ENCODE results near the gene GLUD2. TPM values are rescaled to one million over a fixed set of nuclear protein-coding genes. Genes with fewer than 3 reads are reported as not detected.

Gene GLUD2
- total and polyA plus RNA-seq, 12 donors: 0.56 to 6.9 (median 3.8) TPM

DNA sequence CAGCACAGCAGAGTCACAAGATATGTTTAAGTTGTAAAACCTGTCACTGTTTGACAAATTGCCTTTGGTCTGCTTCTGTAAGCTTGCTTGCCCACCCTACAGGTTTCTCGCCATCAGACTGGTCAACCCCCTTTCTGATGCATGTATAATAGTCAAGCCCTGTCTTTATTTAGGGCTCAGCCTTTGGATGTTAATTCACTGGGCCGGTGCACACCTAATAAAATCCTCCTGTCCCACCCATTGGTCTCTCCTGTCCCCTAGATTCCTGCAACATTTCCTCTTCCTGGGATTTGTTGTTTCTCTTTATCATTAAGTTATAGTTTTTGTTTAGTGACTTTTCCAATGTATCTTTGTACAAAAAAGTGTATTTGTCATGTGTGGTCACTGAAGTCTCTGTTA lies 38.2 kb downstream of the GLUD2 start:
- Histone ChIP-seq H3K4me1 (replicated peaks in 1 of 2) (no peaks in the 10 kb centered on the region), H3K4me3 (no peak overlapping the region), H3K27ac (no peak overlapping the region), H3K36me3 (replicated peaks in 1 of 2) (no peaks in the 10 kb centered on the region), H3K27me3 (no peaks in the 10 kb centered on the region), H3K9me3 (replicated peaks in 1 of 3) (no peaks in the 10 kb centered on the region)
- TF ChIP-seq POLR2A (IDR thresholded peaks at IDR 0.05): no peak
- TF ChIP-seq, protein P1, sequence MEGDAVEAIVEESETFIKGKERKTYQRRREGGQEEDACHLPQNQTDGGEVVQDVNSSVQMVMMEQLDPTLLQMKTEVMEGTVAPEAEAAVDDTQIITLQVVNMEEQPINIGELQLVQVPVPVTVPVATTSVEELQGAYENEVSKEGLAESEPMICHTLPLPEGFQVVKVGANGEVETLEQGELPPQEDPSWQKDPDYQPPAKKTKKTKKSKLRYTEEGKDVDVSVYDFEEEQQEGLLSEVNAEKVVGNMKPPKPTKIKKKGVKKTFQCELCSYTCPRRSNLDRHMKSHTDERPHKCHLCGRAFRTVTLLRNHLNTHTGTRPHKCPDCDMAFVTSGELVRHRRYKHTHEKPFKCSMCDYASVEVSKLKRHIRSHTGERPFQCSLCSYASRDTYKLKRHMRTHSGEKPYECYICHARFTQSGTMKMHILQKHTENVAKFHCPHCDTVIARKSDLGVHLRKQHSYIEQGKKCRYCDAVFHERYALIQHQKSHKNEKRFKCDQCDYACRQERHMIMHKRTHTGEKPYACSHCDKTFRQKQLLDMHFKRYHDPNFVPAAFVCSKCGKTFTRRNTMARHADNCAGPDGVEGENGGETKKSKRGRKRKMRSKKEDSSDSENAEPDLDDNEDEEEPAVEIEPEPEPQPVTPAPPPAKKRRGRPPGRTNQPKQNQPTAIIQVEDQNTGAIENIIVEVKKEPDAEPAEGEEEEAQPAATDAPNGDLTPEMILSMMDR (IDR thresholded peaks at IDR 0.05): no peak
- intact Hi-C loops (cut with DNase I): no loop called here
- 47 to 92% (median 79%) methylated on average over 2 of the region's 2 CpGs for WGBS, 4 donors
- DNase-seq: no peak

- no peak for DNase-seq
- 49 to 87% (median 75%) methylated on average over 2 of the region's 2 CpGs for WGBS, 4 donors
- no peaks in the 10 kb centered on the region for H3K4me1 ChIP-seq (replicated peaks in 1 of 2)
- H3K4me3 ChIP-seq: no peak overlapping the region
- no peak overlapping the region for H3K27ac ChIP-seq
- H3K36me3 ChIP-seq (replicated peaks in 1 of 2): no peaks in the 10 kb centered on the region
- H3K9me3 ChIP-seq (replicated peaks in 1 of 3): no peaks in the 10 kb centered on the region
- intact Hi-C loops (cut with DNase I): no loop called here
- no peaks in the 10 kb centered on the region for H3K27me3 ChIP-seq
- TF ChIP-seq, protein P1 (IDR thresholded peaks at IDR 0.05): no peak
- TF ChIP-seq POLR2A (IDR thresholded peaks at IDR 0.05): no peak
Measured at GRCh38 chrX:121093011-121093410, 45.6 kb downstream of the GLUD2 start.

Other genes with a start within 250 kb of the GLUD2 start
- not detected for gene CT47B1, start 171.7 kb upstream of the GLUD2 start, total RNA-seq
- not detected for gene CT47B1, start 171.7 kb upstream of the GLUD2 start, polyA plus RNA-seq
- gene CT47A11, start 110.5 kb upstream of the GLUD2 start, total RNA-seq: not detected
- gene CT47A11, start 110.5 kb upstream of the GLUD2 start, polyA plus RNA-seq: not detected
- gene CT47A10, start 105.6 kb upstream of the GLUD2 start, total RNA-seq: not detected
- gene CT47A10, start 105.6 kb upstream of the GLUD2 start, polyA plus RNA-seq: not detected
- gene CT47A9, start 100.7 kb upstream of the GLUD2 start, total RNA-seq: not detected
- gene CT47A9, start 100.7 kb upstream of the GLUD2 start, polyA plus RNA-seq: not detected
- gene CT47A8, start 95.9 kb upstream of the GLUD2 start, total RNA-seq: not detected
- gene CT47A8, start 95.9 kb upstream of the GLUD2 start, polyA plus RNA-seq: not detected
- gene CT47A7, start 91.0 kb upstream of the GLUD2 start, total RNA-seq: not detected
- not detected for gene CT47A7, start 91.0 kb upstream of the GLUD2 start, polyA plus RNA-seq
- gene CT47A6, start 86.1 kb upstream of the GLUD2 start, total RNA-seq: not detected
- gene CT47A6, start 86.1 kb upstream of the GLUD2 start, polyA plus RNA-seq: not detected
- not detected for gene CT47A5, start 81.3 kb upstream of the GLUD2 start, total RNA-seq
- gene CT47A5, start 81.3 kb upstream of the GLUD2 start, polyA plus RNA-seq: not detected
- gene CT47A4, start 76.4 kb upstream of the GLUD2 start, total RNA-seq: not detected
- not detected for gene CT47A4, start 76.4 kb upstream of the GLUD2 start, polyA plus RNA-seq
- gene CT47A3, start 71.5 kb upstream of the GLUD2 start, total RNA-seq: not detected
- not detected for gene CT47A3, start 71.5 kb upstream of the GLUD2 start, polyA plus RNA-seq
- gene CT47A2, start 66.7 kb upstream of the GLUD2 start, total RNA-seq: not detected
- gene CT47A2, start 66.7 kb upstream of the GLUD2 start, polyA plus RNA-seq: not detected
- gene CT47A1, start 61.9 kb upstream of the GLUD2 start, total RNA-seq: not detected
- not detected for gene CT47A1, start 61.9 kb upstream of the GLUD2 start, polyA plus RNA-seq